ENCODE measurements around the gene TMEM232.
"Not testable (repeated sequence)": the region's sequence is repeated elsewhere in the genome, so short reads cannot be mapped to it uniquely, and the experiment has no call there.

TMEM232 gene

DNA sequence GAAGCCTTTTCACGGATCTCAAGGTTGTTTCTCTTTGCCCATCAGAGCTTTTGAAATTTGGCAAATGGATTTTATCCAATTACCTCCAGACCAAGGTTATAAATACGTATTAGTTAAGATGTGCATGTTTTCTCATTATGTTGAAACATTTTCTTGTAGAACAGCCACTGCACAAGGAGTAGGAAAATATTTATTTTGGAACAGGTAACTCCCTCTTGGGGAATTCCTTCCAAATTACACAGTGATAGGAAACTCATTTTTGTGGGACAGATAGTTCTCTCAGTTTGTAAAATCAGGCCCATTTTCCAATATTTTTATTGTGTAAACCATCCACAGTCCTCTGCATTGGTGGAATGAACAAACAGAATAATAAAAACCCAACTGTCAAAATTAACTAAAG, 23.0 kb downstream of the TMEM232 start:
- Histone ChIP-seq H3K36me3 (ENCODE audit: control insufficient read depth in 1 of 2, insufficient read depth in 2 of 2, low read length in 2 of 2) (no peaks in the 10 kb centered on the region), H3K4me1 (ENCODE audit: control insufficient read depth in 1 of 2, insufficient read depth in 2 of 2, low read length in 2 of 2) (no peaks in the 10 kb centered on the region), H3K9me3 (ENCODE audit: control insufficient read depth in 1 of 2, low read length in 2 of 2) (no peaks in the 10 kb centered on the region), H3K27ac (ENCODE audit: low read length) (no peak overlapping the region), H3K27me3 (ENCODE audit: low read depth, low read length) (no peaks in the 10 kb centered on the region), H3K4me3 (ENCODE audit: low read depth in 1 of 2, low read length in 2 of 2) (no peak overlapping the region)

- Histone ChIP-seq H3K4me1 (ENCODE audit: control insufficient read depth in 1 of 2, insufficient read depth in 2 of 2, low read length in 2 of 2) (no peaks in the 10 kb centered on the region), H3K27me3 (ENCODE audit: low read depth, low read length) (no peaks in the 10 kb centered on the region), H3K36me3 (ENCODE audit: control insufficient read depth in 1 of 2, insufficient read depth in 2 of 2, low read length in 2 of 2) (no peaks in the 10 kb centered on the region), H3K4me3 (ENCODE audit: low read depth in 1 of 2, low read length in 2 of 2) (no peak overlapping the region), H3K9me3 (ENCODE audit: control insufficient read depth in 1 of 2, low read length in 2 of 2) (no peaks in the 10 kb centered on the region), H3K27ac (ENCODE audit: low read length) (no peak overlapping the region)
Observed at GRCh38 chr5:110702704-110703103, 23.8 kb downstream of the TMEM232 start.

DNA sequence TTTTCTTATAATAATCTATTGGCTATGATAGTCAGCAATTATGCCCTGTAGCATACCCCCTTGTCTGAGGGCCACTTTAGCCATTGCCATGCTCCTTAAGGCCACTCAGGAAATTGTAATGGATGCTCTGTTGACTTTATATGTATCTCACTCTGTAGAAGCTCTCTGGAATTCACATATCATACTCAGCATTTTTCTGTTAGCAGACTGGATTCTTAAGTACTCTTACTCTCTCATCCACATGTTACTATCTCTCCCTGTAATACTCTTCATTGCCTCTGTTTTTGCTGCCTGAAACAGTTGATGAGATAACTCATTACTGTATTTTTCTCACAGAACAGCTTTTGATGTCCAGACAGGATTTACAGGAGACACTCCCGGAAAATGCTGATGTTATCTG, 24.2 kb downstream of the TMEM232 start:
- no peak overlapping the region for H3K27ac ChIP-seq (ENCODE audit: low read length)
- H3K4me1 ChIP-seq (ENCODE audit: control insufficient read depth in 1 of 2, insufficient read depth in 2 of 2, low read length in 2 of 2), result no peaks in the 10 kb centered on the region
- no peaks in the 10 kb centered on the region for H3K36me3 ChIP-seq (ENCODE audit: control insufficient read depth in 1 of 2, insufficient read depth in 2 of 2, low read length in 2 of 2)
- H3K9me3 ChIP-seq (ENCODE audit: control insufficient read depth in 1 of 2, low read length in 2 of 2), result no peaks in the 10 kb centered on the region
- H3K27me3 ChIP-seq (ENCODE audit: low read depth, low read length), result no peaks in the 10 kb centered on the region
- no peak overlapping the region for H3K4me3 ChIP-seq (ENCODE audit: low read depth in 1 of 2, low read length in 2 of 2)

DNA sequence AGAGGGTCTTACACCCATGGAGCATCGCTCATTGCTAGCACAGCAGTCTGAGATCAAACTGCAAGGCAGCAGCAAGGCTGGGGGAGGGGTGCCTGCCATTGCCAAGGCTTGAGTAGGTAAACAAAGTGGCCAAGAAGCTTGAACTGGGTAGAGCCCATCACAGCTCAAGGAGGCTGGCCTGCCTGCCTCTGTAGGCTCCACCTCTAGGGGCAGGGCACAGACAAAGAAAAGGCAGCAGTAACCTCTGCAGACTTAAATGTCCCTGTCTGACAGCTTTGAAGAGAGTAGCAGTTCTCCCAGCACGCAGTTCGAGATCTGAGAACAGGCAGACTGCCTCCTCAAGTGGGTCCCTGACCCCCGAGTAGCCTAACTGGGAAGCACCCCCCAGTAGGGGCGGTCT, 33.8 kb downstream of the TMEM232 start:
- H3K9me3 ChIP-seq (ENCODE audit: control insufficient read depth in 1 of 2, low read length in 2 of 2); H3K4me1 ChIP-seq (ENCODE audit: control insufficient read depth in 1 of 2, insufficient read depth in 2 of 2, low read length in 2 of 2); H3K27me3 ChIP-seq (ENCODE audit: low read depth, low read length); H3K36me3 ChIP-seq (ENCODE audit: control insufficient read depth in 1 of 2, insufficient read depth in 2 of 2, low read length in 2 of 2); H3K27ac ChIP-seq (ENCODE audit: low read length); H3K4me3 ChIP-seq (ENCODE audit: low read depth in 1 of 2, low read length in 2 of 2): not testable (repeated sequence)

GRCh38 chr5:110690587-110690986, 35.9 kb downstream of the TMEM232 start:
- not testable (repeated sequence) for H3K36me3 ChIP-seq (ENCODE audit: control insufficient read depth in 1 of 2, insufficient read depth in 2 of 2, low read length in 2 of 2); H3K9me3 ChIP-seq (ENCODE audit: control insufficient read depth in 1 of 2, low read length in 2 of 2); H3K27ac ChIP-seq (ENCODE audit: low read length); H3K27me3 ChIP-seq (ENCODE audit: low read depth, low read length); H3K4me3 ChIP-seq (ENCODE audit: low read depth in 1 of 2, low read length in 2 of 2); H3K4me1 ChIP-seq (ENCODE audit: control insufficient read depth in 1 of 2, insufficient read depth in 2 of 2, low read length in 2 of 2)

GRCh38 chr5:110687485-110687884, 39.0 kb downstream of the TMEM232 start:
- Histone ChIP-seq H3K9me3 (ENCODE audit: control insufficient read depth in 1 of 2, low read length in 2 of 2) (no peaks in the 10 kb centered on the region), H3K36me3 (ENCODE audit: control insufficient read depth in 1 of 2, insufficient read depth in 2 of 2, low read length in 2 of 2) (no peaks in the 10 kb centered on the region)

DNA sequence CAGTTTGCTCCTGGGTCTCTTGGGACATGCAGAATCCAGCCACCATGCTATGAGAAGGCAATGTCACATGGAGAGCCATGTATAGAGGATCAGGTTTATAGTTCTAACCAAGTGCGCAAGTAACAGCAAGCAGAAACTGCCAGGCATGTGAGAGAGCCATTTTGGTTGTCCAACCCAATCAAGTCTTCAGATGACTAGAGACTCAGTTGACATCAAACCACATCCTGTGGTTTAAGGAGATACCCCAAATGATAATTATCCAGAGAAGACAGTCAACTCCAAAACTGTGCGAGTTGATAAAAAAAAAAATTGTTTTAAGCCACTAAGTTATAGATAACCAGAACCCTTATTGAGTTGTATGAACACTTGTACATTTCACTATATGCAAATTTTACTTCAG, 40.2 kb downstream of the TMEM232 start:
- no peak overlapping the region for H3K27ac ChIP-seq (ENCODE audit: low read length)
- H3K4me3 ChIP-seq (ENCODE audit: low read depth in 1 of 2, low read length in 2 of 2), result no peak overlapping the region
- H3K4me1 ChIP-seq (ENCODE audit: control insufficient read depth in 1 of 2, insufficient read depth in 2 of 2, low read length in 2 of 2), result no peaks in the 10 kb centered on the region
- no peaks in the 10 kb centered on the region for H3K9me3 ChIP-seq (ENCODE audit: control insufficient read depth in 1 of 2, low read length in 2 of 2)
- no peaks in the 10 kb centered on the region for H3K36me3 ChIP-seq (ENCODE audit: control insufficient read depth in 1 of 2, insufficient read depth in 2 of 2, low read length in 2 of 2)
- H3K27me3 ChIP-seq (ENCODE audit: low read depth, low read length), result no peaks in the 10 kb centered on the region

More at GRCh38 chr5:110687485-110687884, 39.0 kb downstream of the TMEM232 start:
- H3K27me3 ChIP-seq (ENCODE audit: low read depth, low read length), result no peaks in the 10 kb centered on the region
- no peak overlapping the region for H3K27ac ChIP-seq (ENCODE audit: low read length)
- no peaks in the 10 kb centered on the region for H3K4me1 ChIP-seq (ENCODE audit: control insufficient read depth in 1 of 2, insufficient read depth in 2 of 2, low read length in 2 of 2)
- H3K4me3 ChIP-seq (ENCODE audit: low read depth in 1 of 2, low read length in 2 of 2), result no peak overlapping the region

DNA sequence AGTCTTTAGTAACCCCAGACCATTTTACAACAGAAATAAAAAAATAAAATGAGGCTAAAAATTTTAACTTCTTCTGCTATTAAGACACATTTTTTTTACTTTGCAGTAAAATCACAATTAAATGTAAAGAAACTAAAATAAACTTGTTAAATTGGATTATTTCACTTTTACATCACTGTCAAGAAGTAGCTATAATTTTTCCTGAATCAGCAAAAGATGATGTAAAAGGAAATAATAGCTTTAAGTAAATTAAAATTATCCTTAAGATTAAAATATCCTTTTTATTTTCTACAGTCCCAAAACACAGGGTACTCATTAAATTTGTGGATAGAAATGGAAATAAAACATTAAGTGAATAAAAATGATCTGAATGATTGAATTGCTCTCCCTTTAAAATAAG, 44.5 kb downstream of the TMEM232 start:
- no peaks in the 10 kb centered on the region for H3K4me1 ChIP-seq (ENCODE audit: control insufficient read depth in 1 of 2, insufficient read depth in 2 of 2, low read length in 2 of 2)
- H3K4me3 ChIP-seq (ENCODE audit: low read depth in 1 of 2, low read length in 2 of 2), result no peak overlapping the region
- no peaks in the 10 kb centered on the region for H3K36me3 ChIP-seq (ENCODE audit: control insufficient read depth in 1 of 2, insufficient read depth in 2 of 2, low read length in 2 of 2)
- H3K27me3 ChIP-seq (ENCODE audit: low read depth, low read length), result no peaks in the 10 kb centered on the region
- H3K9me3 ChIP-seq (ENCODE audit: control insufficient read depth in 1 of 2, low read length in 2 of 2), result no peaks in the 10 kb centered on the region
- H3K27ac ChIP-seq (ENCODE audit: low read length), result no peak overlapping the region

GRCh38 chr5:110681109-110681508, 45.4 kb downstream of the TMEM232 start:
- Histone ChIP-seq H3K4me3 (ENCODE audit: low read depth in 1 of 2, low read length in 2 of 2) (no peak overlapping the region), H3K27ac (ENCODE audit: low read length) (no peak overlapping the region), H3K36me3 (ENCODE audit: control insufficient read depth in 1 of 2, insufficient read depth in 2 of 2, low read length in 2 of 2) (no peaks in the 10 kb centered on the region), H3K9me3 (ENCODE audit: control insufficient read depth in 1 of 2, low read length in 2 of 2) (no peaks in the 10 kb centered on the region), H3K27me3 (ENCODE audit: low read depth, low read length) (no peaks in the 10 kb centered on the region), H3K4me1 (ENCODE audit: control insufficient read depth in 1 of 2, insufficient read depth in 2 of 2, low read length in 2 of 2) (no peaks in the 10 kb centered on the region)

GRCh38 chr5:110676554-110676953, 49.9 kb downstream of the TMEM232 start:
- not testable (repeated sequence) for H3K27ac ChIP-seq (ENCODE audit: low read length); H3K4me1 ChIP-seq (ENCODE audit: control insufficient read depth in 1 of 2, insufficient read depth in 2 of 2, low read length in 2 of 2); H3K9me3 ChIP-seq (ENCODE audit: control insufficient read depth in 1 of 2, low read length in 2 of 2); H3K36me3 ChIP-seq (ENCODE audit: control insufficient read depth in 1 of 2, insufficient read depth in 2 of 2, low read length in 2 of 2); H3K27me3 ChIP-seq (ENCODE audit: low read depth, low read length); H3K4me3 ChIP-seq (ENCODE audit: low read depth in 1 of 2, low read length in 2 of 2)

DNA sequence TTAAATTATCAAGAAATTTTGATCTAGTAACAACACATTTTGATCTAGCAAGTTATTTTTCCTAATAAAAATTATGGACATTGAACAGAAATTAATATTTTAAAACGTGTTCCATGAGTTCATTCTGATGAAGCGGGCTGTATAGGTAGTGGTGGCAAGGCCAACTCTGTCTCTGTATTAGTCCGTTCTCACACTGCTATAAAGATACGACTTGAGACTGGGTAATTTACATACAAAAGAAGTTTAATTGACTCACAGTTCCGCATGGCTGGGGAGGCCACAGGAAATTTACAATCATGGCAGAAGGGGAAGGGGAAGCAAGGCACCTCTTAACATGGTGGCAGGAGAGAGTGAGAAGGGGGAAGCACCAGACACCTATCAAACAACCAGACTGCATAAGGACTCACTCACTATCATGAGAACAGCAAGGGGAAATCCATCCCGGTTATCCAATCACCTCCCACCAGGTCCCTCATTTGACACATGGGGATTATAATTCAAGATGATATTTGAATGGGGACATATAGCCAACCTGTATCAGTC, 61.2 kb downstream of the TMEM232 start:
- Histone ChIP-seq H3K4me1 (ENCODE audit: control insufficient read depth in 1 of 2, insufficient read depth in 2 of 2, low read length in 2 of 2) (no peaks in the 10 kb centered on the region), H3K4me3 (ENCODE audit: low read depth in 1 of 2, low read length in 2 of 2) (no peak overlapping the region), H3K9me3 (ENCODE audit: control insufficient read depth in 1 of 2, low read length in 2 of 2) (no peaks in the 10 kb centered on the region), H3K27me3 (ENCODE audit: low read depth, low read length) (no peaks in the 10 kb centered on the region), H3K27ac (ENCODE audit: low read length) (no peak overlapping the region), H3K36me3 (ENCODE audit: control insufficient read depth in 1 of 2, insufficient read depth in 2 of 2, low read length in 2 of 2) (no peaks in the 10 kb centered on the region)

DNA sequence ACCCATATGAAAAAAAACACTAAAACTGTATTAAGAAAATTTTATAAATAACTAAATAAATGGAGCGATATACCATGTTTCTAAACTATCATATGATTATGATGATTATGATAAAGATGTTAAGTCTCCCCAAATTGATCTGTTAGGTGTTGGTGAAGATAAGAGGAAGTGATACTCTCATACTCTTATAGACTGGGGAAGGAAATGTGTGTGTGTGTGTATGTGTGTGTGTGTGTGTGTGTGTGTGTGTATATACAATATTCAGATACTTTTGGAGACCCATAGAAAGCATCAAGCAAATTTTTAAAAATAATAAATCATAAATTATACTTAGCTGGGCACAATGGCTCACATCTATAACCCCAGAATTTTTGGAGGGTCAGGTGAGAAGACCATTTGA, 62.9 kb downstream of the TMEM232 start:
- Histone ChIP-seq H3K27me3 (ENCODE audit: low read depth, low read length) (no peaks in the 10 kb centered on the region), H3K4me3 (ENCODE audit: low read depth in 1 of 2, low read length in 2 of 2) (no peak overlapping the region), H3K36me3 (ENCODE audit: control insufficient read depth in 1 of 2, insufficient read depth in 2 of 2, low read length in 2 of 2) (no peaks in the 10 kb centered on the region), H3K27ac (ENCODE audit: low read length) (no peak overlapping the region), H3K4me1 (ENCODE audit: control insufficient read depth in 1 of 2, insufficient read depth in 2 of 2, low read length in 2 of 2) (no peaks in the 10 kb centered on the region), H3K9me3 (ENCODE audit: control insufficient read depth in 1 of 2, low read length in 2 of 2) (no peaks in the 10 kb centered on the region)
